ENCODE measurements around the gene DMD.

The DMD gene

DNA sequence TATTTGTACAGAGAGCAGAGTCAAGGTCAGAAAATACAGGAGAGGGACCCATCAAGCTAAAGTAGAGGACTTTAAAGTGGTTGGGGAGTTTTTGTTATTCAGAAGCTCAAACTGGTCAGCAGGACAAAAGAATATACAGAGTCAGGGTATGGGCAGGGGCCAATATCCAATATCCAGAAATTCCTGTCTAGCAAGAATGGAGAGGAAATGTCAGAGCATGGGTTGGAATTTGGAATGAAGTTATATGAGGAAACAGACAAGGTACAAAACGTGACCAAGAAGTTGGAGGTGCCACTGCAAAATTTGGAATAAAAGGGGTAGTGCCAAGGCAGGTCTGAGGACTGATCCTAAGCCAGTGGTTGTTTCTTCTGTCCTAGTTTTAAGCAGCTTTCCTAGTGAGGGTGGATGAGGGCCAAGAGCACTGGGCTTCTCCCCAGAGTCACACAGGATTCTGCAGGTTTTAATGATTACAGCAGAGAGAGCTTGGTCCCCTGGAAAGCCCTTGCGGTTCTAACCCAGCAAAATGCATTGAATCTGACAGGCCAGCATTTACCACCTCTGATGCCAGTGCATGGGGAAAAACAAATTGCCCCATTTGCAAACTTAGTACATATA is 1834.8 kb downstream of the DMD start:
- DNase-seq, result no peak

- DNase-seq, result no peak
Measured at GRCh38 chrX:31374786-31375185, 1836.6 kb downstream of the DMD start.

DNA sequence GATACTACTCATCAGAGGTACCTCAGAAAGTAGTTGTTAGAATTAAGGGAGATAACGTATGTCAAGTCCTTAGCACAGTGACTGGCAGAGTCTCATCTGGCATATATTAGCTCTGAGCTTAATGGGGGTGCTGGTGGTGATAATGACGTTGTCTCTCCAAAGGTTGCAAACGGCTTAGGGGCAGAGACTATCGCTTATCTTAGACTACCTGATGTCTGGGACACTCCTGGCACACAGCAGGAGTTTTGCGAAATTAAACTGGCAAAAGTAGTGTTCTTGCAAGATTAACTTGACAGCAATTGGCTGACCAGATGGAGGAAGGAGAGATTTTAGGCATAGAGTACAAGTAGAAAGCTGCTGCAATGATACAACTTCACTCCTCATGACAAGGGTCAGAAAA is 1839.4 kb downstream of the DMD start:
- DNase-seq, result peak; percentile 1

- no peak for DNase-seq
Measured at GRCh38 chrX:31367816-31368215, 1843.5 kb downstream of the DMD start.

GRCh38 chrX:31366041-31366440 is 1845.3 kb downstream of the DMD start:
- no peak for DNase-seq

- DNase-seq, result no peak
Measured at GRCh38 chrX:31356275-31357212, 1854.8 kb downstream of the DMD start.

- no peak for DNase-seq
Measured at GRCh38 chrX:31355206-31355955, 1856.0 kb downstream of the DMD start.

- DNase-seq, result no peak
Measured at GRCh38 chrX:31353095-31353494, 1858.3 kb downstream of the DMD start.

DNA sequence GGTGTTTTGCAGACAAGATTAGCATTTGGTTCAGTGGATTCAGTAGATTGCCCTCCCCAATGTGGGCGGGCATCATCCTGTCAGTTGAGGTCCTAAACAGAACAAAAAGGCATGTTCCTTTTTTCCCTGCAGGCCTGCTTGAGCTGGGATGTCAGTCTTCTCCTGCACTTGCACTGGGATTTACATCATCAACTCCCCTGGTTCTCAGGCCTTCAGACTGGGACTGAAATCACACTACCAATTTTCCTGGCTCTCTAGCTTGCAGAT is 1860.6 kb downstream of the DMD start:
- DNase-seq, result no peak

DNA sequence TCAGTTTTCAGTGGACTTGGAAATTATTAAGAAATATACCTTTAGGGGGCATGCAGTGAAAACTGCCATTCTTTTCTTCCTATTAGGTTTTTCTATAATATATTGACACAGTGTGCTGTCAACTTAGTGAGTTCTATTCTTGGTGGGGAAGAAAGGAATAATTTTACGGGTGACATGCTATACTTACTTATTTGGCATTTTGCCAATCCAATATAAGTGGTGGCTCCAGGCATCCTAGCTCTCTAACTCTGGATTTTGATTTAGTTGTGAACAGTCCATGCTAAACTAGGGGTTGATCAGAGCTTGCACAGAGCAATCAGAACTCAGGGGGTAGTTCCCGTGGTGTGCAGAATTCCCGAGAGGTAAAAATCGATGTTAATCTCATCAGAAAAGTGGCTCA is 1861.8 kb downstream of the DMD start:
- no peak for DNase-seq

GRCh38 chrX:31340587-31340986 is 1870.8 kb downstream of the DMD start:
- DNase-seq, result no peak

DNA sequence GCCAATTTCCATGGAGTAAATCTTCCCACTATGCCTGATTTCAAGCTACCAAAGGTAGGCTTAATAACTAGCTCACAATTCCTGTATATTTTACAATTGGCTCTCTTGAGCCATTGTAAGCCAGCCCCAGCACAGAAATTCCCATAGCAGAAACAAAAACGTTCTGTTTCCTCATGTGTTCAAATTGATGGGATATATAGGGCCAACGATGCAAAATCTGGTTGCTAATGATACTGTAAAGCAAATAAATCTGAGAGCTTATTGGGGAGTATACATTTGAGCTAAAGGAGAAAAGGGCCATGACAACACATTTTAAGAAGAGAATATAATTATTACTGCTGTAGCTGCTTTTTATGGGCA is 1872.4 kb downstream of the DMD start:
- no peak for DNase-seq

DNA sequence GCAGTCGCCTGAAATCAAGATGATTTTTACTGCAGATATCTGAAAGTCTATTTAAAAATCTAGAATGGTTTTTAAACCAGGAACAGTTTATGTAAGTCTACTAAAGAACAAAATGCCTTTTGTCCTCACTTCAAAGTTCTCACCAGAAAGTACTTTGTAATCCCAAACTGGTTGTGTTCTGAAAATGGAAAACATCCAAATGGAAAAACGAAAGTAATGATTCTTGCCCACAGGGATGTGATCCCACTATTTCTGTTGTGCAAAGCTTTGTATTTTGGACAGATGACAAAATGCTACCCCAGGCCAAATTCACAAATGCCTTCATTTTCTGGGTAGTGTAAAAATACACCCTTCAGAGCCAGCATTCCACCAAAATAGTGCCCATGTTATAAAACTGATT is 1874.0 kb downstream of the DMD start:
- no peak for DNase-seq

DNA sequence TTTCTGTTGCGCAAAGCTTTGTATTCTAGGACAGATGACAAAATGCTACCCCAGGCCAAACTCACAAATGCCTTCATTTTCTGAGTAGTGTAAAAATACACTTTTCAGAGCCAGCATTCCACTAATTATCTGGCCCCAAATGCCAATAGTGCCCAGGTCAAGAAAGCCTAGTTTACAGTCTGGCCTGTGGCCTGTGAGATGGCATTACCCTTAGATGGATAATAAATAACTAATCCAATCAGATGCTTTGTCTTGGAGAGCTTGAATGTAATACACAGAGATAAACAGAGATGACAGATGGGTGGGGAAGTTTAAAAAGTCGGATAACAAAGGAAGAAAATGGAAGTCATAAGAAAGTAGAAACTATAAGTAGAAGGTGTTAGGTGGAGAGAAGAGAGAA is 1874.9 kb downstream of the DMD start:
- no peak for DNase-seq

- DNase-seq, result no peak
Measured at GRCh38 chrX:31334997-31335396, 1876.4 kb downstream of the DMD start.

GRCh38 chrX:31333165-31333831 is 1878.1 kb downstream of the DMD start:
- DNase-seq, result no peak

GRCh38 chrX:31331928-31332327 is 1879.4 kb downstream of the DMD start:
- peak; percentile 1 for DNase-seq

DNA sequence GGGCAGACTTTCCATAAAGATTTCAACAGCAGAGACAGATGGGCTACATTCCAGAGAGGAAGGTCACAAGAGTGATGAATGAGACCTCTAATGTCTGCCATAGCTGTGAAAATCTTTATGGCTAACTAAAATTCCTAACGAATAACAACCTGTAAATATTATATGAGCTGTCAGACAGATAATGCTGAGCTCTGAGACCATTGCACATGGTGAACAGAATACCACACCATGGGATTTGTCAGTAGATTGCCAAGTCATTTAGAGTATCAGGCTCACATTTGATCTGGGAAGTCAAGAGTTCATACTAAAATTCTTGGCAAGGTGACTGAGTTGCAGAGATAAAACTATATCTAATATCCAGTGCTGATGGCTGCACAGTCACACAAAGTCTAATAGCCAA is 1880.3 kb downstream of the DMD start:
- DNase-seq, result no peak

- DNase-seq, result no peak
Measured at GRCh38 chrX:31329298-31329697, 1882.1 kb downstream of the DMD start.

GRCh38 chrX:31323658-31324057 is 1887.7 kb downstream of the DMD start:
- peak; percentile 33 for DNase-seq

GRCh38 chrX:31320740-31321139 is 1890.6 kb downstream of the DMD start:
- no peak for DNase-seq

DNA sequence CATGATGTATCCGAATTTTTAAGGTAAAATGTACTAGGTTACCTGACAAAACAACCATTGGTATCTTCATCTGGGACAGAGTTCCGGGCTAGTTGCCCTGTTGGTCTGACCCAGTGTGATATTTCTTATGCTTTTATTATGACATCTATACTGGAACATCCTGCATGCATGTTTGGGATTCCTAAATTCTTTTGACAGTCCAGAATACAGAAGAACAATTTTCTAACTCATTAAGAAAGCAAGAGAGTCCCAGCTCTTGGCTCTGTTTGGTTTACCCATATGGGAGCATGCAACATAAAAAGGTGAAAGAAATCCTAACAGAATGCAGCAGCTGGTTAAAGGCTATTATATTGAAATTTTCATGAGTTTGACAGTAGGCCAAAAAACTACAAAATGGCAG is 1891.8 kb downstream of the DMD start:
- DNase-seq, result no peak

DNA sequence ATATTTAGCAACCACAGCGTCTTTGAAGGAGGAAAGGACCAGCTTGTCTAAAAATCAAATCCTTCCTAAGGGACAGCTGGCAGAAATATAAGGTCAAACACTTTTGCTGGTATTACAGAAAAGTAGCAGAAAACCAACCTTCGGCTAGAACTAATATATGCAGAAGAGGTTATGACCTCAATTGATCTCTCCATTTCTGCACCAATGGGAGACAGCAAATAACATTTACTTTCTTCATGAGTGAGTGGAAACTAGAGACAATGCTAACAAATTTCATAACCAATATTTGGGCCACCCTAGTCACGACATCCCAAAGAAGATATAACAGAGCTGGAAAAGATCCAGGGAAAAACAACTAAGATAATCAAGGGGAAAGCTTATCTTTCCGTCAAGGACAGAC is 1892.5 kb downstream of the DMD start:
- no peak for DNase-seq
